HG03097 (cell line): ENCODE results near the gene BARX1.
"Not testable (repeated sequence)": the region's sequence is repeated elsewhere in the genome, so short reads cannot be mapped to it uniquely, and the experiment has no call there.

Experiments
- ATAC-seq: cut with Tn5 transposase; IDR thresholded peaks from one replicate; pipeline ENCODE4 v1.9.1; 2021; ENCODE audit not compliant: unreplicated experiment, low FRiP score

The BARX1 gene

GRCh38 chr9:93952784-93953495 is 2.2 kb downstream of the BARX1 start:
- ATAC-seq = no peak

DNA sequence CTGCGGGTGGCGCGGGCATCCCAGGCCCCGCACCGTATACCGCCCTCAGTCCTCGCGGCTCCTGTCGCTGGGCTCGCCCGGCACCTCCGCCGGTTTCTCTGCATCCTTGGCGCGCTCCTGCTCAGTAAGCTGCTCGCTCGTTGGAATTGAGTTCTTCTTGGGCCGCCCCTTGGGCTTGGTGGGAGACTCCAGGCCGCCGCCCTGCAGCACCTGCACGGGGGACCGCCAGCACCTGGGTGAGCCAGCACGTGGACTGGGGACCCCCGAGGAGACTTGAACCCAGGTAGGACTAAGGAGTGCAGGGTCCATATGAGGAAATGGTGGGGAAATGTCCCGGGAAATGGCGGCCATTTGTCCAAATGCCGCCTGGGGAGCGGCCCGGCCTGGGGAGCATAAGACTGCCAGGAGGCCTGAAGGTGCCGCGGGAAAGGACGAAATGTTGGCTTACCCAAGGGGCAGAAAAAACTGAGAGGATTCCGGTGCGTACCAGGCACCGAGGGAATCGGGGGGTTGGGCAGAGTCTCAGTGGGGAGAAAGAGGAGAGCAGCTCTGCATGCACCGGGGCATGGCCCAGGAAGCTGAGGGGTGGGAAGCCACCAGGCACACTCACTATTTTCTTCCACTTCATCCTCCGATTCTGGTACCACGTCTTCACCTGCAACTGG is 2.9 kb downstream of the BARX1 start:
- ATAC-seq = no peak

GRCh38 chr9:93951655-93952118 is 3.5 kb downstream of the BARX1 start:
- ATAC-seq = no peak

DNA sequence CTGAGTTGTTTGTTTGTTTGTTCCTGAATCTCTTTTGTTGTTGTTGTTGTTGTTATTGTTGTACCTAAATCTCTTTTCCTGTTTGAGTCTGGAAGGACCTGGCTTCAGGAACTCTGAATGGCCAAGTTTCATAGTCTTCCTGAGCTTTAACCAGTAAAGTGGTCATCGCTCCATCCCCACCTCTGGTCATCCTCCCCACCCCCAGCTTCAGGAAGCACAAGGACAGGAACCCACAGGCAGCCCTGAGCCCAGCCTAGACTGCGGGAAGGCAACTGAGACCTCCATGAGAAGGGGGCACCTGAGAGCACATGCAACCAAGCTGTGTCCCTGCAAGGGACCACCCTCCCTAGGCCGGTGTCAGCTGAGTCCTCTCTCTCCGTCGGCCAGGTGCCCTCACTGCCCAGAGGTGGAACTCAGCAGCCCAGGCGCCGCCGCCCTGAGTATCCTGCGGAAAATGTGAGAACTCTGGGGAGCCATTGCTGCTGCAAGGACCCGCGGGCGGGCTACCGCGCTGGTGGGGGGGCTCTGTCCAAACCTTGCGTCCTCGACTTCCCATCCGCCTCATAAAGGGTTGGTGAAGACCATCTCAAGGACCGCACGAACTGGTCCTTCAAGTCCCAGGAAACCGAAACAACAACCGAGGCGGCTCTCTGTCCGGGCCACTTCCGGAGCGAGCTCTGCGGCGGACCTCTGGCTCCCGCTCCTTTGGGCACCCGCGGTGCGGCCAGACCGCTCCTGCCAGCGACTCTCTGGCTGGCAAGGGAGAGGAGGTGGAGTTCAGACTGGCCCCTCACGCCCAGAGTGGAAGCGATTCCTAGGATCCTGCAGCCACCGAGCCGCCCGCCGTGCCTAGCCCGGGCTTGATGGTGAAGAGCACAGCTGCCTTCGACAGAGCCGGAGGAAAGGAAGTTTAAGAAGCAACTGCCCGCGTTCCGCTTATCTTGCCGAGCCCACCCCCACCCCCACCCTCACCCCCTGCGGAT is 4.2 kb downstream of the BARX1 start:
- no peak for ATAC-seq

DNA sequence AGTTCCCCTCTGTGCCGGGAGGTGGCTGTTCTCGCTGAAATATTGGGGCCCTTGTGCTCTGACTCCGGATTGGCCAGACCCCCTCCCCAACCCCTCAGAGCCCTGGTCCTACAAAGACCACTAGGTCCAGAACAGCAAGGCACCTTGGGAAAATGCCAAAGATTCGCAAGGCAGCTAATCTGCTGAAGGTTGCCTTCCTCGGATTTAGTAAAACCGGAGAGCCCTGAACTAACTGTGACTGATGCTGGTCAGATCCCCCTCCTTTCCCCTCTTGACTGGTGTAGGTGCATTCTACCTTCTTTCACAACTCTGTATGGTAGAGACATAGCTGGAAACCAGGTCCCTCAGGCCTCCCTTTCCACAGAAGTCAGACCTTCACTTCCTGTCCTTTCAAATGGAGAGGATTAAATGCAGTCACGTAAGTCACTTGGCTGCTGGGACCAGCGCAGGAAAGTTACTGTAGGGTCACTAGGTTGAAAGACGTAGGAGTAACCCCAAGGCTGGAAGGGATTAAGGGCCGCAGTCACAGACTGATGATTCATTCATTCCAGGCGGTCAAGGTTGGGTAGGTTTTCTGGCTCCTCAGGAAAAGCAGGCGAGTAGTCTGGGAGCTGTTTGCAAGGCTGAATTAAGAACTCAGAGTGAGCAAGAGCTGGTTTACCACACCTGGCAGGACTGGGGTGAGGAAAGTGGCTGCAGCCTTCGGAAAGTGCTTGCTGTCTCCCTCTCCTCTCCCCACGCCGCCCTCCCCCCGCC is 5.3 kb downstream of the BARX1 start:
- ATAC-seq = no peak

DNA sequence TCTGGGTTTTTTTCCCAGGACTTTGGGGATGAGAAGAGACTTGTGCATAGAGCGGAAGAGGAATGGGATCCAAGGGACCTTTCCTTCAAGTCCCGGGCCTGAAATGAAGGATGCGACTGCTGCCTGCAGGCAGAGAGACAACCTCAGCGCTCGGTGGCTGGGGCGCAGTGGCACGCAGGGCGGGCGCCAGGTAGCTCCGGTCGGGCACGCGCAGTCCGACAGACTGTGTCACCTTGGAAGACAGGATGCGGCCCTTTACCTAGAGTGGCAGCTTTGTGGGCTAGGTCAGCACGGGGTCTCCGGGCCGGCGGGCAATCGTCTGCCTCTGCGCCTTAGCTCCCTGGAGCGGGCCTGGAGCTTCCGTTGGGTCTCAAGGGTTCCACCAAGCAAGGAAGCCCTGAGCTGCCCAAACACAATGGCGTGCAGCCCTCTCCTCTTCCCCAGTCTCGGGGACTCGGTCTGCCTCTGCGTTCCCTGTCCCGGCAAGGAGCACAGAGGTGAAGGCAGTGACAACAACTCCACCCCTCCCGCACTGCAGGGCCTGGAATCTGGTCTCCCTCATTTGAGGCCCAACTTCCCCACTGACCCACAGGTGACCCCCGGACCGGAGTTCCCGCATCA is 6.0 kb downstream of the BARX1 start:
- ATAC-seq = no peak

GRCh38 chr9:93948441-93949072 is 6.6 kb downstream of the BARX1 start:
- ATAC-seq = no peak

DNA sequence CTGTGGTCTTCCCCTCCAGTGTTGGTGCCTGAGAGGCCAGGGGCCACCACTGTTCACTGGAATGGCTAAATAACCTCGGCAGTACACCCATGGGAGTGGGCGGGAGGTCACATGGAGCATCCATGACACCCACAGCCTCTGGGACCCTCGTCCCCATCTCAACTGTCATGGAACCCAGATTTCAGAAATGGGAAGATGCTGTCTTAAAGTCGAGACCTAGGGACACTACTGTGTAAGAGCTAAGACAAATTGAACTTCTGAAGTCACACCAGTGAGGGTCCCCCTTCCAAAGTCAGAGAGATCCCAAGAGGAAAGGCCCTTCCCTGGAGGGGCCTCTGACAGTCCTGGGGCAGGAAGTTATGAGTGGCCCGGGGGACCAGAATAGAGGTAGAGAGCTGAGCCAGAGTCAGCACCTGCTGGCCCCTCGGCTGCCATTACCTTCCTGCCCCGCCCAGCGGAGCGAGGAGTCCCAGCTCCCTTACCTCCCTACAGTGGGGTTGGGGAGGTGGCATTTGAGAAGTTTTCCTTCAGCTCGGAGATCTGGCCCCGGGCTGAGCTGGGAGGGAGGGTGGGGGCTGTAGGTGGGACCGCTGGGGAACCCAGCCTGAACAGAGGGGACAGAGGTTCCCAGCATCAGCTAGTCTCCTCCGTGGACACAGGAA is 7.6 kb downstream of the BARX1 start:
- ATAC-seq = no peak

DNA sequence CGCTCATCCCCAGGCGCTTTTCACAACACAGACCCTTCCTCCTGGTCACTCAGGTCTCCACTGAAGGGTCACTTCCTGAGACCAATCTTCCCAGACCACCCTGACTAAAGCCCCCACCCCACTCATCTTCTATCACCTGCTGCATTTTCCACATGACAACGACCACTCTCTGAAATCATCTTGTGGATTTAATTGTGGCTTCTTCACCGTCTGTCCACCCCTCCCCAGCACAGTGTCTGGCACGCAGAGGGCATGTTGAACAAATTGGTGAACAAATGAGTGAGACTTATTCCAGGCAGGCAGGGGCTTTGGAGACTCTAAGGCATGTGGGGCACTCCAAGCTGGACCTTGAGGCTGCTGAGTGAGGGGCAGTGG is 8.8 kb downstream of the BARX1 start:
- ATAC-seq = no peak

- no peak for ATAC-seq
These were observed 9.5 kb downstream of the BARX1 start for GRCh38 chr9:93945400-93946337.

GRCh38 chr9:93944011-93944410 is 11.1 kb downstream of the BARX1 start:
- ATAC-seq = no peak

DNA sequence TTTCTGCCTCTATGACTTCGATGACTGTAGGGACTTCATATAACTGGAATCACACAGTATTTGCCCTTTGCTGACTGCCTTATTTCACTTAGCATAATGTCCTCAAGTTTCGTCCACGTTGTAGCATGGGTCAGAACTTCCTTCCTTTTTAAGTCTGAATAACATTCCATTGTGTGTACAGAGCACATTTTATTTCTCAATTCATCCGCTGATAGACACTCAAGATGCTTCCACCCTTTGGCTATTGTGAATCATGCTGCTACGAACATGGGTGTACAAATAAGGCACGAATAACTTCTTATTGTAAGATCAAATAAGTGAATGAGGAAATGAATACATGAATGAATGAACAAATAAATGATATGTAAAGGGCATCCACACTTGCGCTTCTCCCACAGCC is 13.0 kb downstream of the BARX1 start:
- no peak for ATAC-seq

- no peak for ATAC-seq
These were observed 13.7 kb downstream of the BARX1 start for GRCh38 chr9:93941493-93941892.

GRCh38 chr9:93940951-93941350 is 14.2 kb downstream of the BARX1 start:
- no peak for ATAC-seq

GRCh38 chr9:93939589-93939988 is 15.6 kb downstream of the BARX1 start:
- ATAC-seq = not testable (repeated sequence)

DNA sequence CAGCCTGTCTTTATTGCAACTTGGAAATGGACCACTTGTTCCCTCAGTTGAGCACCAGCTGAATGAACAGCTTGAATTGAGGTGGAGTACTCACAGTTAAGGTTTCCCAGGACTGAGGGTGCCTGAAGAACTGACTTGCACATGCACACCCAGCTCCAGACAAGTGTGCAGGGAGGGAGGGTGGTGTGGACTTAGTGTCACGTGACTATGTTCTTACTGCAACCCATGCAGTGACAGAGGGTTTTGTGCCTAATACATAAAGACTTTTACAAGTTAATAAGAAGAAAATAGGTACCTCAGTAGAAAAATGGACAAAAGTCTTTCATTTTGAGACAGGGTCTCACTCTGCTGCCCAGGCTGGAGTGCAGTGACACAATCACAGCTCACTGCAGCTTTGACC is 18.0 kb downstream of the BARX1 start:
- ATAC-seq = no peak

DNA sequence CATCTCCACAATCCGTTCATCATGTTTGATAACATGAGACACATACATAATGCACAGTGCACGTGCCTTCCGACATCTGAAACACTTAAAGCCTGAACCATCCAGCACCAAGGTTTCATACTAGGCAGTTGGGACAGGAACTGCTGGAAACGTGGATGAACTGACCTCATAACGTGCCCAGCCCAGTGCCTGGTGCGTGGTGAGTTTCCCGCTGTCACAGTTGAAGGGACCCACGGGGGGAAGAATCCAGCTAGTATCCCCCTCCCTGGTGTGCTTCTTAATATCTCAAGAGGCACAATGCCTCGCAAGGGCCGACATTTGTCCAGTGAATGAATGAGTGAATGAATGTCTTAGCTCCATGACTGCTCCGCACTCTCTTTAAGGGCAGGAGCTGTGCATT is 23.2 kb downstream of the BARX1 start:
- no peak for ATAC-seq

DNA sequence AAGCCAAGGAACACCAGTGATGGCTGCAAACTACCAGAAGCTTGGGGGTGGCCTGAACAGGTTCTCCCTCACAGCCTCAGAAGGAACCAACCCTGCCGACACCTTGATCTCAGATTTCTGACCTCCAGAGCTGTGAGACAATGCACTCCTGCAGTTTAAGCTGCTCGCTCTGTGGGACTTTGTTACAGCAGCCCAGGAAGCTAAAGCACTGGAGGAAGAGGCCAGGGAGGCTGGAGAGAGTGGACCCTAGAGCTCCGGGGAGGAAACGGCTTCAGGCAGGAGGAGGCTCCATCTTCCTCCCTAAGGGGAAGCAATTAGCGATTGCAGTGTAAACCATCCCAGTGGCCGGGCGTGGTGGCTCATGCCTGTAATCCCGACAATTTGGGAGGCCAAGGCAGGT is 25.1 kb downstream of the BARX1 start:
- ATAC-seq = no peak
